GM19239 (cell line): Measurements from ENCODE around the gene TPM1.

Experiments used
- DNase-seq: peaks from one replicate; pipeline ENCODE4 v3.0.0; 2011; ENCODE audit warnings: low spot score; ENCODE audit not compliant: insufficient read length
- FAIRE-seq: peaks from 2 replicates; lab custom pipeline; 2011; peaks lifted over from hg19 to GRCh38; lab: Jason Lieb, UNC

The TPM1 gene

GRCh38 chr15:63014578-63014977, 28.0 kb upstream of the TPM1 start:
- DNase-seq (no peak), FAIRE-seq (no peak)

DNA sequence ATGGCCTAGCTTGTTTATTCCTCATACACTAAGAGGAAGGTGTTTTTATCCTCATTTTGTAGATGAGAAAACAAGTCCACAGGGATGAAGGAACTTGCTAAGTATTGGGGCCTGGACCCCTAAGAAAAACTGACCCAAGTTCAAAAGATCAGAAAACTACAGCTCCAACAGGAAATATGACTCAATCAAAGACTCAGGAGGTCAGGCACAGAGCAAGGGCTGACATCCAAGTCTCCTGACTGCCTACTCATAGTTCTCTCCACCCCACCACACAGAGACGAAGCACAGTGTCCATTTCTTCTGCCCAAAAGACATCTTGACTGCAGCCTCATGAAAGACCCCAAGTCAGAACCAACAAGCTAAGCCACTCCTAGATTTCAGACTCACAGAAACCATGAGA, 26.9 kb upstream of the TPM1 start:
- no peak for DNase-seq
- FAIRE-seq, result no peak

DNA sequence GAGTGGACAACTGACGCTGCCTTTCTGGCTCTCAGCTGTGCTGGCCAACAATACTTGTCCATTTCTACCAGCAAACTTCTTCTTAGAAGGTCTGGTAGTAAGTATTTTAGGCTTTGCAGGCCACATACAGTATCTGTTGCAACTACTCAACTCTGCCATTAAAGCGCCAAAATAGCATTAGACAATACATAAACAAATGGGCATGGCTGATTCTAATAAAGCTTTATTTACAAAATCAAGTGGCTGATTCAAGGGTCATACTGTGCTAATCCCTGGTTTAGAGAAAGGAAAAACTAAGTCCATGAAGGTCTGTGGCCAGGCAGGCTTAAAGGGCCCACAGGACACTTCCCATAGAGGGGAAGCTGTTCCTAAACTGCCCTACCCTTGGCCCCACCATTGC, 26.3 kb upstream of the TPM1 start:
- FAIRE-seq (no peak), DNase-seq (no peak)

GRCh38 chr15:63018639-63019038, 23.9 kb upstream of the TPM1 start:
- DNase-seq, result no peak
- no peak for FAIRE-seq

DNA sequence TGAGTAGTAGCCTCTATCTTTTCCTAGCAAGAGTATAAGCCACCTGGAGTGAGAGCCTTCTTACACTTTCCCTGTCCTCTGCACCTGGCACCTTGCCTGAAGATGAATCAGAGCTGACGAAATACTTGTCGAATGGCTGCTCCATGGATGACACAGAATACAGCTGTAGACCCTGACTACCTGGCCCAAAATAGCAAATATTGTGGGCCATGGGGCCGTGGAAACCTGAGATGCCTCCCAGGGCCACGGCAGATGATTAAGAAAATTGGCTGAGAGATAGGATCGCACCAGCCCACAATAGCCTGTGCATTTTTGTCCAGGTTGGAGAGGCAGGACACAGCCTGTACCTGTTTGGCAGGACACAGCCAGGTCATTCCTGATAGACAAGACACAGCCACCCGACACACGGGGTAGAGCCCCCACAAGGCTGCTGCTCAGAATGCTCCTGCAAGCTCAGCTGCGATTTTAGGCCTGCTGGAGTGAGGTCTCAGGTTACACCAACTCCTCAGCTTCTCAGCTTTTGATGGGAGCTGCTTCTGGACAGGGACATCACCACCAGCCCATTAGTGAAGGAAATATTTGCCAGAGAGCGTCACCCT, 22.9 kb upstream of the TPM1 start:
- FAIRE-seq, result no peak
- no peak for DNase-seq

DNA sequence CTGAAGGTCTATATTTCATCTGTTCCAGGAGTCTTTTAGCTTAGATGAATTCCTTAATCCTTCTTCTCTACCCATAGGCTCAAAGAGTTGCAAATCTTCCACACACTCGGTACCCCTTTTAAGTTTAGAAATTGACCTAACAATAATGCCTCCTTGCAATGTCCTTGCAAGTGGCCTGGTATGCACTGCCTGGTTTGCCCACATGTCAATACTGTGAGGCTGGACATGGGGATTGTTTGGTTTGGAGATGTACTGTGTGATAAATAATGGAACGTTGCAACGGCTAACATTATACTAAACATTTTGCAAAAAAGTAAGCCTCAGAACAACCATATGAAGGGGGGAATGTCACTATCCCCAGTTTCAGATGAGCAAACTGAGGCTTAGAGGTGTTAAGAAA, 22.4 kb upstream of the TPM1 start:
- DNase-seq (no peak), FAIRE-seq (no peak)

DNA sequence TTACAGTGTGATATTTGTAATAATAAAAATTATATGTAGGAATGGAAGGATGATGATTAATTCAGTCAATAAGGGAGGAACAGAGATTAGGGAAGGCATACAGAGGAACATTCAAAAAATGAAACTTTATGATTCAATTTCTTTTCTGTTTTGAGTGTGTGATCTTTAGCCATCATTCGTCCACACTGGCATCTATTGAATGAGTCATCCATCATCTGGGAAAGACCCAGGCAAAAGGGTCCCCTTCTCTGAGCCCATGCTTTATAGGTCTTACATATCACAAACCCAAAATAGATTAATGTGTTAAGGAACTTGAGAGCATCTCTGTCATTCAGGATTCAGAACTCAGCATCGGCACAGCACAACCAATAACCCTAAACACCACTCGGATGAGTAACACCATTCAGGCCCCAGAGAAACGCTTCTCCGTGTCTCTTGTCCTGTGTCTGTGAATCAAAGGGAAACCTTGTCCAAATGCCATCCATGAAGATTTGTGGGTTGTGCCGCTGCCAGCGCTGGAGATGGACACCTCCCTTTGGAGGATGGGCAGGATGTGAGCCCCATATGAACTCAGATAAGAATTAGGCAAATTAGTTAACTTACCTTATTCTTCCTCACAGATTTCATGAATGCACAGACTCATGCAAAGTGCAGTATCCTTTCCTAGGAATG, 21.7 kb upstream of the TPM1 start:
- DNase-seq (no peak), FAIRE-seq (no peak)

DNA sequence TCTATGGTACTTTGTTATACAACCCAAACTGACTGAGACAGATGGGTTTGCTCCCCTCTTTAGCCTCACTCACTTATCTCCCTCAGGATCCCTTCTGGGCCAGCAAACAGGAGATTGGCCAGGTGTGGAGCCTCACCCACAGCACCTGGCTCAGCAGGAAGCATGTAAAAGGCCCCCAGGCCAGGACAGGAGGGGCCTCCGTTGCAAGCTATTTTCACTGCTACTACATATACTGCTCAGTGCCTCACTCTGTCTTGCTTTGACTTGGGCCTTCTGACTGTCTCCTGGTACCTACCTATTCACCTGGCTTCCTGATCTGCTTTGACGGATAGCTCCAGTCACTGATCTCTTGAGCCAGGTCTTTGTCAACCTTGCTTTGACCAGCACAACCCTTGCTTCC, 20.4 kb upstream of the TPM1 start:
- DNase-seq (no peak), FAIRE-seq (no peak)

DNA sequence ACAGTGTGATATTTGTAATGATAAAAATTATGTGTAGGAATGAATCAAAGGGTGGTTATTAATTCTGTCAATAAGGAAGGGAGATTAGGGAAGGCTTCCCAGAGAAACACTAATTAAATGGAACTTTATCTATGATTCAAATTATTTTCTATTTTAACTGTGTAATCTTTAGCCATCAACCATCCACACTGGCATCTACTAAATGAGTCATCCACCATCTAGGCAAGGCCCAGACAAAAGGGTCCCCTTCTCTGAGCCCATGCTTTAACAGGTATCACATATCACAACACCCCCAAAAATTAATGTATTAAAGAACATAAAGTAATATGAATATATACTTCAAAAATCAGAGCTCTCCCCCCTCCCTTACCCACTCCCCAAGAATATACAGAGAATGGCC, 19.9 kb upstream of the TPM1 start:
- no peak for FAIRE-seq
- no peak for DNase-seq

DNA sequence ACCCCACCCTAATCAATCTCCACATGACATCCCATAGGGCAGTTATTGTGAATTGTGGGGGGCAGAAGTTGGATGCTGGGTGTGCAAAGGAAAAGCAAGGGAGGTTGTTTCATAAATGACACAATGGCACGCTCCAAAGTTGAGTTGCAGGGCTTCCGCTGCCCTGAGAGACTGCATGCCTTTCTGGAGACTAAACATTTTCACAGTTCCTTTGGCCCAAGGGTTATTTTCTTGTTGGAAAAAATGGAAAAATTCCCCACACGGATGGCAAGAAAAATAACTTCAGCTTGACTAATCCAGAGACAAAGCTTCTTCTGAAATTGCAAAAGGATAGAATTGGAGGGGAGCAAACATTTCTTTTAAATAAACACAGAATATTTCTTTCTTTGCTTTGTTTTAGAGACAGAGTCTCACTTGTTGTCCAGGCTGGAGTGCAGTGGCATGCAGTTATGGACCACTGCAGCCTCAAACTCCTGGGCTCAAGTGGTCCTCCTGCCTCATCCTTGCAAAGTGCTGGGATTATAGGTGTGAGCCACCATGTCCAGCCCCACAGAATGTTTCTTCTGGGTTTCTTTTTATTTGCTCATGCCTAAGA, 19.1 kb upstream of the TPM1 start:
- FAIRE-seq (no peak), DNase-seq (no peak)

- FAIRE-seq (no peak), DNase-seq (no peak)
These were observed 17.1 kb upstream of the TPM1 start for GRCh38 chr15:63025460-63025859.

- FAIRE-seq (no peak), DNase-seq (no peak)
These were observed 14.9 kb upstream of the TPM1 start for GRCh38 chr15:63027646-63028045.

GRCh38 chr15:63028442-63029110, 14.0 kb upstream of the TPM1 start:
- FAIRE-seq (no peak), DNase-seq (no peak)

DNA sequence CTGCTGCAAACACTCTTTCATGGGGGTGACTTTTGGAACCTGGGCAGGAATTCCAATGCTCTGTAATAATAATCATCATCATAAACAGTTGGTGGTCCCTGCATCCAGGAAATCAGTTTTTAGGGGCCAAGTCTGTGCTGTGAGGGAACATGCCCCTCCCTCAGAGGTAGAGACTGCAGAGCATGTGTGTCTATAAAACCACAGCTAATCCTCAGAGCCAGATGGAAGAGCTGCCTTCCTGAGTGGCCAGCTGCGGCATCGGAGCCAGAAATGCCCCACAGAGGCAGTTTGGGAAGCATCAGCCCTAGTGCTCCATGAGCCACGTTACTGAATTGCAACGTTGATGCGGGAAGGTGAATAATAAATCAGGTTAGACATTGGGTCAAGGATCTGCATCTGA, 12.9 kb upstream of the TPM1 start:
- FAIRE-seq (no peak), DNase-seq (no peak)

DNA sequence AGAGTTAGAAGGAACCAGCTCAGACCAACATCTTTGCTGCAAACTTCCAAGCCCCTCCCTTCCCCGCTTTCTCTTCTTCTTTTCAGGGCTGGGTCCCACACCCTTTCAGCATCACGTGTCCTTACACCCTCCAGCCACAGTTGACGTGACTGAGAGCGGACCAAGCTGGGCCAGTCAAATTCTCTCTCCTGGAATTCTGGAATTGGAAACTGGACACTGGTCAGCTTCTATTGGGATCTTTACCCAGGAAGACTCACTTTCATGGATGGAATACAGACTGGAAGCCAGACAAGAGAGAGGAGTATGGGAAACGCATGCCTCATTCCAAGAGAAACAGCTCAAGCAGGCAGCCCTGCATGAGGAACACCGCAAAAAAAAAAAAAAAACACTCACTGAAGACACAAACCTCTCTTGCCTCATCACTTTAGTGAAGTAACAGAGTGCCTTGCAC, 12.4 kb upstream of the TPM1 start:
- FAIRE-seq (no peak), DNase-seq (no peak)

DNA sequence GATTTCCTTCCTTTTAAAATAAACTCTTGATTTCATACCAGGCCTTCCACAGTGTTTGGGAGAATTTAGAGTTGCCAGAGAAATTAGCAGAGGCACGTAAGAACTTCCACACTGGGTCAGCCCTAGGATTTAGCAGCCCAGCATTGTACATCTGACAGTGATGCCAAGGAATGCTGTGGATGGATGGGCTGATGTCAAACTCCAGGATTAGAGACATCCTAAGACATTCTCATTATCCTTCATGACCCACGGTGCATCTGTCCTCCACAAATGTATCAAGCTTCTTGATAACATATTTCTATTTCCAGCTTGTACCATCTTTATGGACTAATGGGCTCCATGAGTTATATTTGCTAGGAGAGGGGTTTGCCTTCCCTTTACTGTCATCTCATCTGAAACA, 8.0 kb upstream of the TPM1 start:
- FAIRE-seq (no peak), DNase-seq (no peak)

GRCh38 chr15:63035253-63035652, 7.3 kb upstream of the TPM1 start:
- no peak for FAIRE-seq

DNA sequence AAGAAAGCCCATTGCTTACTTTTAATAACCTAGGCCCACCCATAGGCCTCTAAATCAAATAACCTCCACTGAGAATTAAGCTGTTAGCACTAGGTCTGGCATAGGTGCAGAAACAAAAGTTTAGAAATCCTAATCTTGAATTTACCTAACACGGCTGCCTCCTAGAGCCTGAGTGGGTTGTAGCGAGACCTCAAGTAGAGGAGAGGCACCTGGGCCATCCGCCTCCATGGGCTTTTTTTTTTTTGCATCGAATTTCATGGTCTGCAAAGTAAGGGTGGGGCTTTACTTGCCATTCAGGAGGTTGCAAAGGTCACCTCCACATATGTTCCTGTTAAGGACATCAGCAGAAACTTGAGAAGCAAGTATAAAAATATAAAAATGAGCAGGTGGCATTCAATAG, 6.6 kb upstream of the TPM1 start:
- no peak for DNase-seq
- FAIRE-seq, result no peak

More at GRCh38 chr15:63035253-63035652, 7.3 kb upstream of the TPM1 start:
- DNase-seq, result no peak

DNA sequence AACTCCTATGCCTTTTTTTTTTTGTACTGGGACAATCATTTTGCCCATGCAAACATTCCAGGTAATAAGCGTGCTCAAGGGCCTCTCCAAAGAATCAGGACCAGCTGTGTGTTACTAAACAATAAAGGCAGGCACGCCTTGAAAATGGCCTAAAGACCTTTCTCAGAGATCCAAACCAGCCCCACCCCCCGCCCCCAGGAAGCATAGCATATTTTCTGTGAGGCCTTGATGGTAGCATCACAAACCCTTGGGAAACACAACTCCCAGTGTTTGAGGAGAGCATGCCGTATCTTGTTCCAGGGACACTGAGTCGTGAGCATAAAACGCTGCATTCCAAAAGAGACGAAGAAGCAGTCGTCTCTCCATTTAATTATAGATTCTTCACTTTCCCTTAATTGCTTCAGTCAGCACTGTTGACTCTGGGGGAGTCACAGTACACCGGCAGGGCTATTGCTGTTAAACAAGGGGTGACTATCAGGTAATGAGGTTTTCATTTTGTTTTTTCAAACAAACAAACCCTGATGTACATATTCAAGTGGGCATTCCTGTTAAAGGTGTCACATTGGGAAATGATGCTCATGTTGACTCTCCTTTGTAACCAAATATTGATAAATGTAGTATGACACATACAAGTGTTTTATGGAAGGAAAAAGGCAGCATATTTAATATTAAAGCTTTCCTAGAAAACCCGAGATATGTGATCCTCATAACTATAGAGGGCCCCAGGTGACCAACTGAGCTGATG, 4.4 kb upstream of the TPM1 start:
- FAIRE-seq (no peak), DNase-seq (no peak)

GRCh38 chr15:63038926-63039673, 3.4 kb upstream of the TPM1 start:
- FAIRE-seq, result no peak
- no peak for DNase-seq
